LNCAP (cell line): ENCODE results near the gene TERB1.

Experiments used
- CTCF ChIP-seq: fragments of 450-650 bp; IDR thresholded peaks from 2 replicates; pipeline ENCODE4 v1.5.1; 2017; ENCODE audit warnings: mild to moderate bottlenecking

The TERB1 gene

GRCh38 chr16:66846266-66846665, 44.9 kb upstream of the TERB1 start:
- no peak for TF ChIP-seq CTCF

- no peak for TF ChIP-seq CTCF
Measured at GRCh38 chr16:66845791-66846221, 44.4 kb upstream of the TERB1 start.

- no peak for TF ChIP-seq CTCF
Measured at GRCh38 chr16:66845080-66845410, 43.7 kb upstream of the TERB1 start.

- TF ChIP-seq CTCF, result no peak
Measured at GRCh38 chr16:66844342-66845079, 43.1 kb upstream of the TERB1 start, which contains the start of gene CA7. TSS of gene CA7 (plus strand) at chr16:66844414. CDS start at chr16:66844488, 74 bp downstream.

GRCh38 chr16:66844009-66844341, 42.6 kb upstream of the TERB1 start:
- no peak for TF ChIP-seq CTCF

GRCh38 chr16:66843191-66843590, 41.8 kb upstream of the TERB1 start:
- no peak for TF ChIP-seq CTCF

- TF ChIP-seq CTCF, result no peak
Measured at GRCh38 chr16:66842765-66843164, 41.4 kb upstream of the TERB1 start.

- TF ChIP-seq CTCF, result no peak
Measured at GRCh38 chr16:66841366-66841765, 40.0 kb upstream of the TERB1 start.
